HEK293 (cell line): ENCODE data around the gene SLC46A2.

Experiments
- ATF2 ChIP-seq: fragments of 450-650 bp; formaldehyde crosslinking; IDR thresholded peaks from 2 replicates; pipeline ENCODE4 v1.5.1; 2016; ENCODE audit warnings: missing biosample characterization, missing genetic modification characterization, low read depth
- CTCF ChIP-seq: fragments of 450-650 bp; formaldehyde crosslinking; IDR thresholded peaks from 2 replicates; pipeline ENCODE4 v1.5.1; 2016; ENCODE audit warnings: missing biosample characterization, missing genetic modification characterization
- MZF1 ChIP-seq: fragments of 450-650 bp; formaldehyde crosslinking; IDR thresholded peaks from 2 replicates; pipeline ENCODE4 v1.5.1; 2017; ENCODE audit warnings: missing biosample characterization, missing genetic modification characterization, borderline replicate concordance
- ZBTB1 ChIP-seq: fragments of 450-650 bp; formaldehyde crosslinking; IDR thresholded peaks from 2 replicates; pipeline ENCODE4 v1.5.1; 2016; ENCODE audit warnings: missing biosample characterization, missing genetic modification characterization
- ZBTB17 ChIP-seq: fragments of 450-650 bp; formaldehyde crosslinking; IDR thresholded peaks from 2 replicates; pipeline ENCODE4 v1.5.1; 2016; ENCODE audit warnings: missing biosample characterization, missing genetic modification characterization
- ZIC2 ChIP-seq: fragments of 450-650 bp; formaldehyde crosslinking; IDR thresholded peaks from 2 replicates; pipeline ENCODE4 v1.5.1; 2016; ENCODE audit warnings: missing biosample characterization, missing genetic modification characterization
- ZNF274 ChIP-seq, 2 experiments: fragments of 200-500 bp in 1 of 2; fragments of 450-650 bp in 1 of 2; sonication (Bioruptor generic) in 1 of 2; formaldehyde crosslinking in 1 of 2; IDR thresholded peaks; 2 replicates each; pipeline versions ENCODE4 v1.5.1 to v1.6.1; 2014 to 2016; ENCODE audit warnings: borderline replicate concordance in 1 of 2, inconsistent platforms in 1 of 2, low read length in 1 of 2, missing biosample characterization in 1 of 2, missing genetic modification characterization in 1 of 2
- ZNF324 ChIP-seq: fragments of 450-650 bp; formaldehyde crosslinking; IDR thresholded peaks from 2 replicates; pipeline ENCODE4 v1.5.1; 2016; ENCODE audit warnings: missing biosample characterization, missing genetic modification characterization
- ZNF394 ChIP-seq: fragments of 450-650 bp; formaldehyde crosslinking; IDR thresholded peaks from 2 replicates; pipeline ENCODE4 v1.5.1; 2016; ENCODE audit warnings: missing biosample characterization, missing genetic modification characterization, mild to moderate bottlenecking, moderate library complexity, borderline replicate concordance
- ZNF549 ChIP-seq: fragments of 450-650 bp; IDR thresholded peaks from 2 replicates; pipeline ENCODE4 v1.5.1; 2018; ENCODE audit warnings: missing biosample characterization, missing genetic modification characterization, mild to moderate bottlenecking, inconsistent platforms, moderate library complexity
- ZNF560 ChIP-seq: fragments of 450-650 bp; formaldehyde crosslinking; IDR thresholded peaks from 2 replicates; pipeline ENCODE4 v1.5.1; 2017; ENCODE audit warnings: missing biosample characterization, missing genetic modification characterization, borderline replicate concordance
- ZNF596 ChIP-seq: fragments of 450-650 bp; IDR thresholded peaks from 2 replicates; pipeline ENCODE4 v1.5.0; 2018; ENCODE audit warnings: missing biosample characterization, mild to moderate bottlenecking, missing genetic modification characterization, moderate library complexity
- ZNF792 ChIP-seq: fragments of 450-650 bp; formaldehyde crosslinking; IDR thresholded peaks from 2 replicates; pipeline ENCODE4 v1.5.1; 2016; ENCODE audit warnings: missing biosample characterization, missing genetic modification characterization
- TF ChIP-seq, protein P1 (sequence below): fragments of 450-650 bp; formaldehyde crosslinking; IDR thresholded peaks from 2 replicates; pipeline ENCODE4 v1.5.1; 2016; ENCODE audit warnings: missing biosample characterization, missing genetic modification characterization

DNA sequence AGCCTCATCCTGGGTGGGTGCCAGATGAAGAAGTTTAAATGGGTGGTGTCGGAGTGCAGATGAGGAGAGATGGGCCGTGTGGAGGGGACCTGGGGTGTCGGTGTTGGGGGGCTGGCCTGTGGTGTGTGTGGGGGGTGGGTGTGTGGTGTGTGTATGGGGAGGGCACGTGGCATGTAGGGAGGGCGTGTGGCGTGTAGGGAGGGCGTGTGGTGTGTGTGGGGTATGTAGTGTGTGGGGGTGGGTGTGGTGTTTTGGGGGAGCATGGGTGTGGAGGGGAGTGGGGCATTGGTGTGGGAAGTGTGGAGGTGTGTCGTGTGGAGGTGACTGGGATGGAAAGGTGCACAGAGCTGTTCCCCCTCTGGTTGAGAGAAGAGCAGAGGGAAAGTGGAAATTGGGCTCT is 34.5 kb downstream of the SLC46A2 start:
- no peak for TF ChIP-seq ZIC2 (tag by site-specific recombination)
- no peak for TF ChIP-seq CTCF (tag by site-specific recombination)
- TF ChIP-seq ATF2 (tag by site-specific recombination) = no peak
- TF ChIP-seq ZBTB17 = no peak
- TF ChIP-seq ZNF560 (tag by site-specific recombination) = no peak
- TF ChIP-seq ZNF549 (tag by site-specific recombination) = no peak
- TF ChIP-seq ZNF596 (tag by site-specific recombination) = no peak
- no peak for TF ChIP-seq ZNF792 (tag by site-specific recombination)
- TF ChIP-seq ZNF274 (IDR thresholded peaks at IDR 0.05; ENCODE audit: low read length) = no peak
- no peak for TF ChIP-seq ZNF274 (tag by site-specific recombination; IDR thresholded peaks at IDR 0.05; ENCODE audit: borderline replicate concordance)
- no peak for TF ChIP-seq MZF1 (tag by site-specific recombination)
- no peak for TF ChIP-seq ZNF394 (tag by site-specific recombination)
- TF ChIP-seq ZBTB1 = no peak
- no peak for TF ChIP-seq ZNF324 (tag by site-specific recombination)
- TF ChIP-seq, protein P1, sequence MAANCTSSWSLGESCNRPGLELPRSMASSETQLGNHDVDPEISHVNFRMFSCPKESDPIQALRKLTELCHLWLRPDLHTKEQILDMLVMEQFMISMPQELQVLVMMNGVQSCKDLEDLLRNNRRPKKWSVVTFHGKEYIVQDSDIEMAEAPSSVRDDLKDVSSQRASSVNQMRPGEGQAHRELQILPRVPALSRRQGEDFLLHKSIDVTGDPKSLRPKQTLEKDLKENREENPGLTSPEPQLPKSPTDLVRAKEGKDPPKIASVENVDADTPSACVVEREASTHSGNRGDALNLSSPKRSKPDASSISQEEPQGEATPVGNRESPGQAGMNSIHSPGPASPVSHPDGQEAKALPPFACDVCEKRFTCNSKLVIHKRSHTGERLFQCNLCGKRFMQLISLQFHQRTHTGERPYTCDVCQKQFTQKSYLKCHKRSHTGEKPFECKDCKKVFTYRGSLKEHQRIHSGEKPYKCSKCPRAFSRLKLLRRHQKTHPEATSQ (tag by site-specific recombination) = no peak
